GM18508 (cell line): ENCODE results near the gene TSSC4.
A peak's percentile ranks its signal among the peaks of the same experiment; 100 is the strongest.
"Not testable (repeated sequence)": the region's sequence is repeated elsewhere in the genome, so short reads cannot be mapped to it uniquely, and the experiment has no call there.

ENCODE experiments used
- ATAC-seq: cut with Tn5 transposase; IDR thresholded peaks from one replicate; pipeline ENCODE4 v1.9.1; 2021; ENCODE audit warnings: moderate number of reproducible peaks; ENCODE audit not compliant: insufficient read depth, unreplicated experiment

Gene TSSC4

GRCh38 chr11:2400069-2400761 is at the start of gene TSSC4:
Gene TSSC4 (plus strand): TSS chr11:2400750. CDS start chr11:2402634, 1,884 bp downstream.
- ATAC-seq: peak; percentile 53

DNA sequence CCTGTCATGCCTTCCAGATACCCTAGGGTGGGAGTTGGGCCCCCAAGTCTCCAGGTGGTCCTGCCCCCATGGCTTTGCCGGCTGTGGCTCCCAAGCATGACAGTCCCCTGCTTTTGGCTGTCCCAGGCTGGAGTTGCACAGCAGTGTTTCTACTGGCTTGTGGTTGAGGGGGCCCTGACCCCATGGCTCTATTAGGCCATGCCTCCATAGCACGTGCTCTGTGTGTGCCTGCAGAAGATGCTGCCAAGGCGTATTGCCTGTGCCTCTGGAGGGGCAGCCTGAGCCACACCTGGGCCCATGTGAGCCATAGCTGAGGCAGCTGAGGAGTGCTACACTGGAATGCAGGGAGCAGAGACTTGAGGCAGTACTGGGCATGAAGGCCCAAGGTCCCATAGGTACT is 48.8 kb upstream of the TSSC4 start:
- no peak for ATAC-seq

GRCh38 chr11:2352420-2352819 is 48.1 kb upstream of the TSSC4 start:
- ATAC-seq: no peak

DNA sequence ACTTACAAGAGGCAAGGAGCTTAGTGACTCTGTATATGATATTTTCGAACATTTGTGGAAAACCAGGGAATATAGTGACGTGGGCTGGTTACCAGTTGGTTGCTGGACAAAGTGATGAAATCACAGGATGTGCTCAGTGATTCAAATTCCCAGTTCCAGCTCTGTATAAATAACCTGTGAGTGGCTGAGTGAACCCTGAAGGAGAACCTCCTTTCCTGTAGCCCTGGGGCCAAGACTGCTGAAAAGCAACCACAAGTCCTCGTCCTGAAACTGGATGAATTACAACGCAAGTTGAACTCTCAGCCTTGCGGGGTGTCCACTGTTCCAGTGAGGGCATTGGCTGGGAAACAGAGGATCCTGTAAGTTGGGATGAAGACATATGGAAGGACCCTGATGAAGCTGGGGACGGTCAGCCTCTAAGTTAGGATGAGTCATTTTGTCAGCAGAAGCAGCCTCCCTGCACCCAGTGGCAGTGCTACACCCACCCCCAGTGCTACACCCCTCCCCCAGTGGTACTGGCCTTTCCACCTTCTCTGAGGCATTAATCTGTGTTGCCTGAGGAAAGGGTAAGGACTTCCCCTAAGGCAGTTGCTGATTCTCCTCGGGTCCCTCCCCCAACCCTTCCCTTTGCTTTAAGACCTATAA is 45.4 kb upstream of the TSSC4 start:
- no peak for ATAC-seq

GRCh38 chr11:2357246-2357645 is 43.3 kb upstream of the TSSC4 start:
- ATAC-seq: no peak

GRCh38 chr11:2357651-2358050 is 42.9 kb upstream of the TSSC4 start:
- not testable (repeated sequence) for ATAC-seq

- ATAC-seq: no peak
Observed at GRCh38 chr11:2358754-2359442, 41.7 kb upstream of the TSSC4 start.

DNA sequence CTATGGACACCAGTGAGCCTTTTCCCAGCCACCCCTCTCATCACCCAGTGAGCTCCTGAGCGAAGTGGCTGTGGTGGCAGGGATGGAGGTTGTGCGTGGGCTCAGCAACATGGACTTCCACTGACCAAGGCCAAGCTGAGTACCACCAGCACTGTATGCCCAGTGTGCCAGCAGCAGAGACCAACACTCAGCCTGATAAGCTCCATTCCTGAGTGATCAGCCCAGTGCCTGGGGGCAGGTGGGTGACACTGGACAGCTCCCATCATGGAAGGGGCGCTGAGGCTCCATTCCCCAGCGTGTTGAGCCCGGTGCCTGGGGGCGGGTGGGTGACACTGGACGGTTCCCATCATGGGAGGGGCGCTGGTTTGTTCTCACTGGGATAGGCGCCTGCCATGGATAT is 41.0 kb upstream of the TSSC4 start:
- no peak for ATAC-seq

DNA sequence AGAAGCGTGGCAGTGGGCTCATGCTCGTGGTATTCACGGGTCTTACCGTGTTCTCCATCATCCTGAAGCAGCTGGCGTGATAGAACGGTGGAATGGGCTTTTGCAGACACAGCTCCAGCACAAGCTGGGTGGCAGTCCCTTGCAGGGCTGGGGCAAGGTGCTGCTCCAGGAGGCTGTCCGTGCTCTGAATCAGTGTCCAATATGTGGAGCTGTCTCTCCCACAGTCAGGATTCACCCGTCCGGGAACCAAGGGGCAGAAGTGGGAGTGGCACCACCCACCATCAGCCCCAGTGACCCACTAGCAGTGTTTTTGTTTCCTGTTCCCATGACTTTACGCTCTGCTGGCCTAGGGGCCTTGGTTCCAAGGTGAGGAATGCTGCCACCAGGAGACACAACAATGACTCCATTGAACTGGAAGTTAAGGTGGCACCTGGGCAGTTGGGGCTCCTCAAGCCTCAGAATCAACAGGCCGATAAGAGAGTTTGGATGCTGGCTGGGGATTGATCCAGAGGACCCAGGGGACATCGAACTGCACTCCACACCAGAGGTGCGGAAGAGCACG is 40.4 kb upstream of the TSSC4 start:
- no peak for ATAC-seq

DNA sequence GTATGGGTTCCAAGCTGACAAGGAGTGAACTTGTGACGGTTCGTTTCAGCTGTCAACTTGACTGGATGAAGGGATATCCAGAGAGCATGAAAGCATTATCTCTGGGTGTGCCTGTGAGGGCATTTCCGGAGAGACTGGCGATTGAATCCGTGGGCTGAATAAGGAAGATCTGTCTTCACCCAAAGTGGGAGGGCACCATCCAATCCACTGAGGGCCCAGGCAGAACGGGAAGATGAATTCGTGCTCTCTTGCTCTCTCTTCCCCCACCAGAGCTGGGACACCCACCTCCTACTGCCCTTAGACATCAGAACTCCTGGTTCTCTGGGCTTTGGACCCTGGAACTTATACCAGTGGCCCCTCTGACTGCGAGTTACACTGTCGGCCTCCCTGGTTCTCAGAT is 39.0 kb upstream of the TSSC4 start:
- no peak for ATAC-seq

- no peak for ATAC-seq
Observed at GRCh38 chr11:2362414-2362813, 38.1 kb upstream of the TSSC4 start.

DNA sequence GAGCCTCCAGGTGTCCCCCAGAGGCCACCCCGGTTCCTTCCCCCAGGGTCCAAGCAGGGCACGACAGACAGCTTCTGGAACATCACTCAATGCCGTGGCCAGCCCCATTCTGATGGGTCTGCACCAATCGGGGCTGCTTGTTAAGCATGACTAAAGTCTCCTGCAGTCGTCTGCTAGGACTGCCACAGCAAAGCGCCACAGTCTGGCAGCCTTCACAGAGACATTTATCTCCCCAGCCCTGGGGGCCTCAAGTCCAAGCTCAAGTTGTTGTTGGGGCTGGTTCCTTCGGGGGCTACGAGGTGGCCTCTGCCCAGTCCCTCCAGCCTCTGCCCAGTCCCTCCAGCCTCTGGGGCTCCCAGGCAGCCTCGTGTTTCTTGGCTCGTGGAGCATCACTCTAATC is 37.4 kb upstream of the TSSC4 start:
- ATAC-seq: no peak

DNA sequence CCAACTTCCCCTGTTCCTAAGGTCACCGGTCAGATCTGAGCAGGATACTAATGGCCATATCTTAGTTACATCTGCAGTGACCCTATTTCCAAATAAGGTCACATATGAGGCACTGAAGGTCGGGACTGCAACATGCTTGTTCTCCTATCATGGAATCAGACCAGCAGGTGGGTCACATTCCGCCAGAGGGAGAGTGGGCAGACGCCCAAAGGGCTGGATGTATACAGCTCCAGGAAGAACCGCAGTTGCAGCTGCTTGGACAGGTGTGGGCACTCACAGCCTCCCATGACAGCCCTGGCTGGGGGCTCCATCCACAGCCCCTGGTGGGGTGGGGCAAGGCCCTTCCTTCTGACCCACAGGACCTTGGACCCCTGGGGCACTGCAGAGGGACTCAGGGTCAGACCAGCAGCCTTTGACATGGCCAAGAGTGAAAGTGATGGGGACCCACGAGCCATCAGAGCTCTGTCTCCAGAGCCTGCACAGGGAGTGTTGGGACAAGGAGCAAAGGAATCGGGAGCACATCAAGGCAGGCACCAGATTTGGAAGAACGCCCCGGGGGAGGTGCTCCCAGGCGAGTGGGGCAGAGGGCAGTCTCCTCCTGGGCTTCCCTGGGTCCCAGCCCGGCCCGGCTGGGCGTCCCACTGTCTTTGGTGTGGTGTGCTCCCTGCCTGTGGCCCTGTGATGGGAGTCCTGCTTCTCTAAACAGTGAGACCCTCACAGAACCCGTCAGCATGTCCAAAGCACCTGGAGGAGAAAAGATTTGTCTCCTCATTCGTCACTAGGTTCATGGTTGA is 36.8 kb upstream of the TSSC4 start:
- ATAC-seq: no peak

- ATAC-seq: not testable (repeated sequence)
Observed at GRCh38 chr11:2364386-2364785, 36.2 kb upstream of the TSSC4 start.

GRCh38 chr11:2365571-2366210 is 34.9 kb upstream of the TSSC4 start:
- no peak for ATAC-seq

- ATAC-seq: no peak
Observed at GRCh38 chr11:2366276-2366675, 34.3 kb upstream of the TSSC4 start.

- no peak for ATAC-seq
Observed at GRCh38 chr11:2366733-2367132, 33.8 kb upstream of the TSSC4 start.

GRCh38 chr11:2367266-2368160 is 33.0 kb upstream of the TSSC4 start:
- ATAC-seq: no peak
